ENCODE measurements around the gene POC1B.

DNA sequence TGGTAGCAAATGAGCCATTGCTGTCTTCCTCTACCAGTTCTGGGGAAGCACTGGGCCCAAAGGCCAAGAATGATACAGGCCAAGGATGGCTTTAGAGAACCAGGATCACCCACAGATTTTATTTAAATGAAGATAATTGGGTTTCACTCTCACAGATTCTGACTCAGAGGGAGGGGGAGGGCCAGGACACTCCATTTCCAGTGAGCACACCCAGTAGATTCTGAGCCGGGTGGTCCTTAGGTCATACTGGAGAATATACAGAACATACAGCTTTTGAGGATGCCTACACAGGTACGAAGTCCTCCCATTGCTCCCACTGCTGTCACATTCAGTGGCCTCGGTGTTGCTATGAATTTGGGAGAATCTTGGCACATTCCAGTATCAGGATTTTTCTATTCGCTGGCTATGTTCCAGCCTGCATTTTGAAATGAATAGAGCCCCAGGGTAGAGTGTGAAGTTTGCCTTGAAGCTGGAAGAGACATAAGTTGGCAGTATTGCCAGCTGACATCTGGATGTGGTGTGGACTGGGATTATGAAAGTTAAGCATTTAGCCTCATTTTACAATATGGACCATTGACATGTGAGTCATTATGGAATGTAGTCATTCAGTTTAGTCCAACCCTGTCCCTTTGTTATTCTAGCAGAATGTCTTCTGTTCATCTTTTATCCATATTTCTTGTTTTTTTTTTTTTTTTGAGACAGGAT is 45.8 kb upstream of the POC1B start:
- TF ChIP-seq, protein P1, sequence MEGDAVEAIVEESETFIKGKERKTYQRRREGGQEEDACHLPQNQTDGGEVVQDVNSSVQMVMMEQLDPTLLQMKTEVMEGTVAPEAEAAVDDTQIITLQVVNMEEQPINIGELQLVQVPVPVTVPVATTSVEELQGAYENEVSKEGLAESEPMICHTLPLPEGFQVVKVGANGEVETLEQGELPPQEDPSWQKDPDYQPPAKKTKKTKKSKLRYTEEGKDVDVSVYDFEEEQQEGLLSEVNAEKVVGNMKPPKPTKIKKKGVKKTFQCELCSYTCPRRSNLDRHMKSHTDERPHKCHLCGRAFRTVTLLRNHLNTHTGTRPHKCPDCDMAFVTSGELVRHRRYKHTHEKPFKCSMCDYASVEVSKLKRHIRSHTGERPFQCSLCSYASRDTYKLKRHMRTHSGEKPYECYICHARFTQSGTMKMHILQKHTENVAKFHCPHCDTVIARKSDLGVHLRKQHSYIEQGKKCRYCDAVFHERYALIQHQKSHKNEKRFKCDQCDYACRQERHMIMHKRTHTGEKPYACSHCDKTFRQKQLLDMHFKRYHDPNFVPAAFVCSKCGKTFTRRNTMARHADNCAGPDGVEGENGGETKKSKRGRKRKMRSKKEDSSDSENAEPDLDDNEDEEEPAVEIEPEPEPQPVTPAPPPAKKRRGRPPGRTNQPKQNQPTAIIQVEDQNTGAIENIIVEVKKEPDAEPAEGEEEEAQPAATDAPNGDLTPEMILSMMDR (IDR thresholded peaks at IDR 0.05; ENCODE audit: low read depth, low read length): no peak
- TF ChIP-seq POLR2A (IDR thresholded peaks at IDR 0.05; ENCODE audit: extremely low read depth, insufficient read length) (no peak), MYC (IDR thresholded peaks at IDR 0.05; ENCODE audit: low read depth, low read length) (no peak)

Data from NB4 (cell line).